ENCODE results near the gene LRRFIP2.
"Not testable (repeated sequence)": the region's sequence is repeated elsewhere in the genome, so short reads cannot be mapped to it uniquely, and the experiment has no call there.

Gene LRRFIP2

DNA sequence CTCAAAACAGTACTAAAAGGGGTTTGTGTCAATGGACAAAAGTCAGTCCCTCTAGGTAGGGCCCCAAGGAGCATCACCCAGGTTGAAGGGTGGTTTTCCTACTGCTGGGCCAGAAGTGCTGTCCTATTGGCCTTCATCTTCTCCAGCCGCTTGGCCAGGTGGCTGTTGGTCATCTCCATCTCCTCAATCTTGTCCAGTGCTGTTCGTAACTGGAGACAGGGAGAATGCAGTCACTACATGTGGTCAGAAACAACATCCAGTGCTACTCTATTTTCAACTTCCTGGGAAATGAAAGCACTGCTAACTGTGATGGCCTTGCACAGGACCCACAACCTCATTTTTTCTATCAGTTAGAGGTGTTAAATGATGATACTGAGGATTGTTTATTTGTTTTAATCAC is 120.6 kb downstream of the LRRFIP2 start:
- TF ChIP-seq ZFX (IDR thresholded peaks at IDR 0.05) = no peak
- TF ChIP-seq, protein P1, sequence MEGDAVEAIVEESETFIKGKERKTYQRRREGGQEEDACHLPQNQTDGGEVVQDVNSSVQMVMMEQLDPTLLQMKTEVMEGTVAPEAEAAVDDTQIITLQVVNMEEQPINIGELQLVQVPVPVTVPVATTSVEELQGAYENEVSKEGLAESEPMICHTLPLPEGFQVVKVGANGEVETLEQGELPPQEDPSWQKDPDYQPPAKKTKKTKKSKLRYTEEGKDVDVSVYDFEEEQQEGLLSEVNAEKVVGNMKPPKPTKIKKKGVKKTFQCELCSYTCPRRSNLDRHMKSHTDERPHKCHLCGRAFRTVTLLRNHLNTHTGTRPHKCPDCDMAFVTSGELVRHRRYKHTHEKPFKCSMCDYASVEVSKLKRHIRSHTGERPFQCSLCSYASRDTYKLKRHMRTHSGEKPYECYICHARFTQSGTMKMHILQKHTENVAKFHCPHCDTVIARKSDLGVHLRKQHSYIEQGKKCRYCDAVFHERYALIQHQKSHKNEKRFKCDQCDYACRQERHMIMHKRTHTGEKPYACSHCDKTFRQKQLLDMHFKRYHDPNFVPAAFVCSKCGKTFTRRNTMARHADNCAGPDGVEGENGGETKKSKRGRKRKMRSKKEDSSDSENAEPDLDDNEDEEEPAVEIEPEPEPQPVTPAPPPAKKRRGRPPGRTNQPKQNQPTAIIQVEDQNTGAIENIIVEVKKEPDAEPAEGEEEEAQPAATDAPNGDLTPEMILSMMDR (conservative IDR thresholded peaks at IDR 0.05) = no peak
- peak overlapping the region; percentile 52 for H3K27ac ChIP-seq

DNA sequence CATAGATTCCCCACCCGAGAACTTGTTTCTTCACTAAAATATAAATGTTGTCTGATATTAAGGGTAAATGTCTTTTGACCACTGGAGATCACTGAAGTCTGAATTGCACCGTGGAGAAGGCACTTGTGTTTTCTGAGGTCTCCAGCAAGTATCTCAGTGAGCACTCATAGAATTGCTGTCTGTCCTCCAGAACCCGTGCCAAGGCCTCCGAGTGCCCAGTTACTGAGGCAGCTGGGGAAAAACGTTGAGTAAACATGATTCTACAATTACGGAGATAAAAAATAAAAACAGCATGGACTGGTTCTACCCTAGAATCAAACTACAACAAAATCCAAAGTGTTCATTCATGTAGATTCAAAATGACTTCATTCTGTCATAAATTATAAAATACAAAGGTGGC is 121.0 kb downstream of the LRRFIP2 start:
- H3K27ac ChIP-seq = peak overlapping the region; percentile 52
- TF ChIP-seq, protein P1 (conservative IDR thresholded peaks at IDR 0.05) = no peak
- TF ChIP-seq ZFX (IDR thresholded peaks at IDR 0.05) = no peak

- TF ChIP-seq, protein P1 (conservative IDR thresholded peaks at IDR 0.05) = no peak
- TF ChIP-seq ZFX (IDR thresholded peaks at IDR 0.05) = no peak
Observed at GRCh38 chr3:37052860-37053259, 121.5 kb downstream of the LRRFIP2 start.

GRCh38 chr3:37050282-37050681 is 124.1 kb downstream of the LRRFIP2 start:
- no peak overlapping the region for H3K27ac ChIP-seq
- TF ChIP-seq, protein P1 (conservative IDR thresholded peaks at IDR 0.05) = no peak
- TF ChIP-seq ZFX (IDR thresholded peaks at IDR 0.05) = no peak

More at GRCh38 chr3:37052860-37053259, 121.5 kb downstream of the LRRFIP2 start:
- no peak overlapping the region for H3K27ac ChIP-seq

- H3K27ac ChIP-seq = not testable (repeated sequence)
Observed at GRCh38 chr3:37042712-37043111, 131.7 kb downstream of the LRRFIP2 start.

DNA sequence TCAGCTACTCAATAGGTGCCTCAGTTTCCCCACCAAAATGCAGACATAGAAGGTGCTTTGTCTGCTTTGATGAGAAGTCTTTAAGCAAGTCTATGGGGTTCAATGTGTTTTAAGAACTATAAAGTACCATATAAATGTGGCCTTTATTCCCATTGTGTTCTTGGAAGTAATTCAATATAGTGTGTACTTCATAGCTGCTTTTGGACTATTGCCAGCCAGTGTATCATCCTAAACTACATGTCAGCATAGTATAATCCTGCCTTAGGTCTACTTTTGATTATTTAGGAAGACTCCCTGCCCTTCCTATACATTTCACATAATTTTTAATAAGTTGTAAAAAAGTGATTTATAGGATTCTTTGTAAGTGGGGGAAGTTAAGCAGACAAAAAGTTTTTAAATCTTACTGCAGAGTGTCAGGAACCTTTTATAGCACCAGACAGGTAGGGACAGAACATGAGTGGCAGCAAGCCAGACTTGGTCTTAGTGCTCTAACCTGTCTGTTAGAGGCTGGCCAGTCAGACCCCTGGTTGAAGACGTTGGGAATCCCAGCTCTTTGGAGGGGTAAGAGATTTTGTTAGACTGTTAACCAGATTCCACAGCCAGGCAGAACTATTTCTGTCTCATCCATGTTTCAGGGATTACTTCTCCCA is 132.7 kb downstream of the LRRFIP2 start:
- no peak for TF ChIP-seq ZFX (IDR thresholded peaks at IDR 0.05)
- TF ChIP-seq, protein P1 (conservative IDR thresholded peaks at IDR 0.05) = no peak
- H3K27ac ChIP-seq = no peak overlapping the region

DNA sequence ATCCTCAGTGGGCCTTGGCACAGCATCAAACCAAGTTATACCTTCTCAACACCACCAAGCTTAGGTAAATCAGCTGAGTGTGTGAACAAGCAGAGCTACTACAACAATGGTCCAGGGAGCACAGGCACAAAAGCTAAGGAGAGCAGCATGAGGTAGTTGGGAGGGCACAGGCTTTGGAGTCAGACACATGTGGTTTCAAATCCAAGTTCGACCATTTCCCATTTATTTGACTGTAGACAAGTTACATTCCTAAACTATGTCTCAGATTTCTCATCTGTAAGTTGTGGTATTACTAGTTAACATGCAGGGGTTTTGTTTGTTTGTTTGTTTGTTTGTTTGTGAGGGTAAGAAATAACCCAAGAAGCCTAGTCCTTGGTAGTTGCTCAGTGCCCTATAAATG is 134.2 kb downstream of the LRRFIP2 start:
- no peak overlapping the region for H3K27ac ChIP-seq

More for the DNA sequence above, 134.2 kb downstream of the LRRFIP2 start:
- TF ChIP-seq ZFX (IDR thresholded peaks at IDR 0.05) = no peak
- TF ChIP-seq, protein P1 (conservative IDR thresholded peaks at IDR 0.05) = no peak

Measured in C4-2B (cell line).